Esophagus squamous epithelium (tissue), 4 donors: Measurements from ENCODE around the gene TRIML2.

Experiments
- CTCF ChIP-seq, 6 experiments: fragments of 450-650 bp in 4 of 6; fragments of 200-600 bp in 2 of 6; sonication (generic) in 2 of 6; IDR thresholded peaks; one replicate each; pipeline ENCODE4 v1.5.1; 2016 to 2019; ENCODE audit warnings: antibody characterized with exemption in 6 of 6, mild to moderate bottlenecking in 4 of 6, moderate library complexity in 4 of 6
- POLR2A ChIP-seq, 4 donors: fragments of 450-650 bp; IDR thresholded peaks; one replicate each; pipeline ENCODE4 v1.6.1; 2017; ENCODE audit warnings: antibody characterized with exemption in 4 of 4, mild to moderate bottlenecking in 4 of 4, moderate library complexity in 3 of 4

DNA sequence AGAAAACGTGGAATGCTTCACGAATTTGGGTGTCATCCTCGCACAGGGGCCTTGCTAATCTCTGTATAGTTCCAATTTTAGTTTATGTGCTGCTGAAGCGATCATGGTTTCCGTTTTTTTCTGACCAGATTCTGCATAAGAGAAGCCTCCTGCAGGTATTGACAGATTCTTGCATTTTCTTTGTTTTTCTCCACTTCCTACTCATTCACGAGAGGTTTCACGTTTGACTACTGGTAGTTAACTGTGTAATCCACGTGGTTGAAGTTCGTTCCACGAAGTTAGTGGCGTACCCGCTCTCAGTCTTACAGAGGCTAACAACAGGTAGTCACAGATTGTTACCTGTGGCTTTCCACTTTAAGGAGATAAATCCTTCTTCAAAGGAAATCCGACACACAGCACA, 12.1 kb upstream of the TRIML2 start:
- TF ChIP-seq CTCF (IDR thresholded peaks at IDR 0.05) = no peak
- TF ChIP-seq POLR2A (IDR thresholded peaks at IDR 0.05) = no peak
